ENCODE results near the gene ALLC.

- TF ChIP-seq, protein P1, sequence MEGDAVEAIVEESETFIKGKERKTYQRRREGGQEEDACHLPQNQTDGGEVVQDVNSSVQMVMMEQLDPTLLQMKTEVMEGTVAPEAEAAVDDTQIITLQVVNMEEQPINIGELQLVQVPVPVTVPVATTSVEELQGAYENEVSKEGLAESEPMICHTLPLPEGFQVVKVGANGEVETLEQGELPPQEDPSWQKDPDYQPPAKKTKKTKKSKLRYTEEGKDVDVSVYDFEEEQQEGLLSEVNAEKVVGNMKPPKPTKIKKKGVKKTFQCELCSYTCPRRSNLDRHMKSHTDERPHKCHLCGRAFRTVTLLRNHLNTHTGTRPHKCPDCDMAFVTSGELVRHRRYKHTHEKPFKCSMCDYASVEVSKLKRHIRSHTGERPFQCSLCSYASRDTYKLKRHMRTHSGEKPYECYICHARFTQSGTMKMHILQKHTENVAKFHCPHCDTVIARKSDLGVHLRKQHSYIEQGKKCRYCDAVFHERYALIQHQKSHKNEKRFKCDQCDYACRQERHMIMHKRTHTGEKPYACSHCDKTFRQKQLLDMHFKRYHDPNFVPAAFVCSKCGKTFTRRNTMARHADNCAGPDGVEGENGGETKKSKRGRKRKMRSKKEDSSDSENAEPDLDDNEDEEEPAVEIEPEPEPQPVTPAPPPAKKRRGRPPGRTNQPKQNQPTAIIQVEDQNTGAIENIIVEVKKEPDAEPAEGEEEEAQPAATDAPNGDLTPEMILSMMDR (conservative IDR thresholded peaks at IDR 0.05; ENCODE audit: low read length): no peak
- TF ChIP-seq EZH2phosphoT487 (IDR thresholded peaks at IDR 0.05; ENCODE audit: borderline replicate concordance): no peak
Measured at GRCh38 chr2:3633089-3633981, 24.7 kb upstream of the ALLC start.

Measured in Loucy (cell line).